Smooth muscle cell of the brain vasculature (primary cell): ENCODE data around the gene RPL36A.

ENCODE experiments used
- DNase-seq: peaks from one replicate; pipeline ENCODE4 v3.0.0-alpha.2; 2012; ENCODE audit warnings: low read depth, low spot score

The RPL36A gene

GRCh38 chrX:101442085-101442484, 51.3 kb downstream of the RPL36A start:
- DNase-seq, result no peak
